VCaP (cell line): ENCODE data around the gene SIGLEC1.

ENCODE experiments used
- H3K27ac ChIP-seq: fragments of 450-650 bp; 2 replicates; pipeline ENCODE4 v1.5.1; 2017
- CTCF ChIP-seq: fragments of 450-650 bp; conservative IDR thresholded peaks from 2 replicates; pipeline ENCODE4 v1.5.1; 2017; ENCODE audit warnings: mild to moderate bottlenecking, moderate library complexity

SIGLEC1 gene

DNA sequence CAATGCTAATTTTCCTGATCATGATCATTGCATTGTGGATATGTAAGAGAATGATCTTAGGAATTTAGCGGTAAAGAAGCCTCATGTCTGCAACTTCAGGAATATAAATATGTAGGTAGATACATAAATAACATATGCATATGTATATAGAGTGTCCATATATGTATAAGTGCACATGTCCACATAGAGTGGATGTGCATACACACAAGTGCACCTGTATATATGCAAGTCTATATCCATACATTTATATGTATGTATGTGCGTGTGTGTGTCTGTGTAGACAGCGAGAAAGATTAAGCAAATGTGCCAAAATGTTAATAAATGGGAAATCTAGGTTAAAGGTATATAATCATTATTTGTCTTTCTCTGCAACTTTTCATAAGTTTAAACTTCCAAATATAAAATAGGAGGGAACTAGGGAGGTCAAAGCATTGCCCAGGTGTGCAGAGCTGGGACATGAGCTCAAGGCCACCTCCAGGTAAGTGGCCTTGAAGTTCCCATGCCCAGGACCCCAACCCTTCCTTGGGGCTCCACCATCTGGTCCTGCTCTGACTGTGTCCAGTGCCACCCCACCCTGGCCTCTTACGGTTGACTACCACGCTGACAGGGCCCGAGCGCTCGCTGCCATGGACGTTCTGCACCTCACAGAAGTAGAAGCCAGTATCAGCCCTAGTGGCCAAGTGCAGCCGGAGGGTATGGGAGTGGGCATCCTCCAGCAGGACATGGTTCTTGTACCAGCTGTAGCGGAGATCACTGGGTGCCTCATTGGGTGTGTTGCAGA is 9.6 kb downstream of the SIGLEC1 start:
- H3K27ac ChIP-seq, result no peak overlapping the region
- TF ChIP-seq CTCF, result no peak

- no peak overlapping the region for H3K27ac ChIP-seq
Observed at GRCh38 chr20:3701061-3701998, 11.1 kb downstream of the SIGLEC1 start.

DNA sequence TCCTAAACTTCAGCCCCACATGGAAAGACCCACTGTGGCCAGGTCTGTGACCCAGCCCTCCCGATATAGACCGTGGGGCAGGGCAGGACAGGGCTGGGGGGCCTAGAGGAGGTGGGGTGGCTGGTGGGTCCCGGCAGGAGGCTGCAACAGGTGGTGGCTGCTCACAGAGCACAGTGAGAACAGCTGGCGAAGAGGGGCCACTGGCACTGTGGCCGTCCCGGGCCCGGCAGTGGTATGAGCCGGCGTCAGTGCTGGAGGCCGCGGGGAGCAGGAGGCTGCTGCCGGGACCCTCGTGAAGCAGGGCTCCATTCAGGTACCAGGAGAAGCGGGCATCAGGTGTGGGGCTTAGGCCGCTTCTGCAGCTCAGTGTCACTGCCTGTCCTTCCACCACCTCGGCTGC is 13.4 kb downstream of the SIGLEC1 start:
- no peak for TF ChIP-seq CTCF
- no peak overlapping the region for H3K27ac ChIP-seq

More at GRCh38 chr20:3701061-3701998, 11.1 kb downstream of the SIGLEC1 start:
- no peak for TF ChIP-seq CTCF

- no peak for TF ChIP-seq CTCF
- H3K27ac ChIP-seq, result no peak overlapping the region
Observed at GRCh38 chr20:3698591-3699001, 13.8 kb downstream of the SIGLEC1 start.

- H3K27ac ChIP-seq, result no peak overlapping the region
- no peak for TF ChIP-seq CTCF
Observed at GRCh38 chr20:3697588-3698305, 14.7 kb downstream of the SIGLEC1 start.

DNA sequence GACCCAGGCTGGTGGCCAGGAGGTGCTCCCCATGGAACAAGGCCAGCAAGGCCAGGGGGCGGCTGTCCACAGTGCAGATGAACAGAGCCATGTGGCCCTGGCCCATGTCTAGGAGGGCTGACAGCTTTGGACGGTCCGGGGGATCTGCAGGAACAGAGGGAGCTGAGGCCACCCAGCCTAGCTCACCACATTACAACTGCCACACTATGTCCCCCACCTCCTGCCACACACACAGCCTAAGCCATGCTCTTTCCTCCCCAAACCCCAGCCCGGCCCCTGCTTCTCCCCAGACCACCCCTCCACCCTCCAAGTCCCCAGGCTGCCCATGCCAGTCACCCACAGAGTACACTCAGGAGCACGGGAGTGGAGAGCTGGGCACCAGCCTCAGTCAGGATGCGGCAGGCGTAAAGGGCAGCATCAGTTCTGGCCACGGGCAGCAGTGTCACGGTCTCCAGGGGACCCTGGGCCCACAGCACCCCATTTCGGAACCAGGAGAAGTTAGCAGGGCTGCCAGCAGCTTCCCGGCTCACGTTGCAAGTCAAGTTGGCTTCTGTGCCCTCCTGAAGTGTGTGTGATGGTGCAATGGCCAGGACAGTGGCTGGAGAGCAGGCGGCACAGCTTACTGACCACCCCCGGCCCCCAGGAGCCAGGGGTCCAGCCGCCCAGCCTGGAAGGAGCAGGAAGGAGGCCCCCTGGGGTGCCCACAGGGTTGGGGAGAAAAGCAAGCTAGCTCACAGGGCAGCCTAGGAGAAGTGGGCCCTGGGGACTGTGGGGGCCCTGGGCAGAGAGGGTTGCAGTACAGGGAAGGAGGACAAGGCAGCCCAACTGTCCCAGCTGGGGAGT is 15.4 kb downstream of the SIGLEC1 start:
- TF ChIP-seq CTCF, result no peak
- H3K27ac ChIP-seq, result no peak overlapping the region
